IMR-90 (cell line): Measurements from ENCODE around the gene GNAZ. TPM values are rescaled to one million over a fixed set of nuclear protein-coding genes. Genes with fewer than 3 reads are reported as not detected.

Source experiments
- ATAC-seq: fragments of 200-7000 bp; cut with Tn5 transposase; 2 replicates; pipeline ENCODE4 v1.9.1; 2020; ENCODE audit warnings: low read depth, mild to moderate bottlenecking, moderate library complexity
- BruUV-seq: library from RNA; stranded (reverse); fragments of 400-500 nt; replicated peaks from 2 replicates; lab custom pipeline; 2021; lab: Mats Ljungman, UMichigan
- CTCF ChIA-PET: fragments of 300-600 bp; formaldehyde crosslinking; extraction: SDS; loops from one replicate; lab custom pipeline; 2021; ENCODE audit warnings: antibody characterized with exemption; lab: Yijun Ruan, JAX
- POLR2A ChIA-PET: fragments of 300-600 bp; sonication (Branson Sonifier 250); formaldehyde crosslinking; loops from one replicate; lab custom pipeline; 2022; ENCODE audit warnings: antibody characterized with exemption; ENCODE audit not compliant: unreplicated experiment; lab: Charles Lee
- DNase-seq: peaks from one replicate; pipeline ENCODE4 v3.0.0; 2013
- H2AFZ ChIP-seq: replicated peaks from 2 replicates; pipeline ENCODE3; 2013; ENCODE audit warnings: low read length, mild to moderate bottlenecking; ENCODE audit not compliant: poor library complexity
- H2AK5ac ChIP-seq: 2 replicates; pipeline ENCODE4 v1.6.1; 2013; ENCODE audit warnings: low read depth, low read length, inconsistent platforms
- H2AK9ac ChIP-seq: replicated peaks from 2 replicates; pipeline ENCODE3; 2013; ENCODE audit warnings: mild to moderate bottlenecking, low read depth, low read length, moderate library complexity; ENCODE audit not compliant: poor library complexity
- H2BK120ac ChIP-seq: 2 replicates; pipeline ENCODE4 v1.6.1; 2013; ENCODE audit warnings: low read depth, low read length, inconsistent platforms
- H2BK15ac ChIP-seq: 3 replicates; pipeline ENCODE4 v1.6.1; 2013; ENCODE audit warnings: low read depth, low read length, inconsistent platforms
- H2BK20ac ChIP-seq: 2 replicates; pipeline ENCODE4 v1.6.1; 2013; ENCODE audit warnings: low read depth, mild to moderate bottlenecking, inconsistent platforms, low read length, moderate library complexity
- H2BK5ac ChIP-seq: 2 replicates; pipeline ENCODE4 v1.6.1; 2013; ENCODE audit warnings: mild to moderate bottlenecking, low read depth, low read length, inconsistent platforms; ENCODE audit not compliant: poor library complexity, severe bottlenecking
- H3K14ac ChIP-seq: replicated peaks from 2 replicates; pipeline ENCODE4 v1.6.1; 2013; ENCODE audit warnings: low read depth, low read length, inconsistent platforms
- H3K18ac ChIP-seq: 2 replicates; pipeline ENCODE4 v1.6.1; 2013; ENCODE audit warnings: low read depth, low read length, control low read depth
- H3K23ac ChIP-seq: 2 replicates; pipeline ENCODE4 v1.6.1; 2013; ENCODE audit warnings: low read depth, low read length, inconsistent platforms
- H3K27ac ChIP-seq: 2 replicates; pipeline ENCODE4 v1.5.1; 2013; ENCODE audit warnings: mild to moderate bottlenecking, control low read depth, low read length; ENCODE audit not compliant: insufficient read depth
- H3K27me3 ChIP-seq: 2 replicates; pipeline ENCODE4 v1.6.1; 2013; ENCODE audit warnings: low read length; ENCODE audit not compliant: control insufficient read depth, insufficient read depth
- H3K36me3 ChIP-seq: 2 replicates; pipeline ENCODE4 v1.6.1; 2013; ENCODE audit warnings: low read length, mixed read lengths; ENCODE audit not compliant: control insufficient read depth, insufficient read depth
- H3K4ac ChIP-seq: 2 replicates; pipeline ENCODE4 v1.6.1; 2013; ENCODE audit warnings: low read depth, low read length, inconsistent platforms
- H3K4me1 ChIP-seq: 2 replicates; pipeline ENCODE4 v1.6.1; 2013; ENCODE audit warnings: low read length, mixed read lengths; ENCODE audit not compliant: control insufficient read depth, insufficient read depth
- H3K4me2 ChIP-seq: 2 replicates; pipeline ENCODE4 v1.6.1; 2013; ENCODE audit warnings: low read depth, mild to moderate bottlenecking, control low read depth, low read length, moderate library complexity
- H3K4me3 ChIP-seq: 2 replicates; pipeline ENCODE4 v1.5.1; 2013; ENCODE audit warnings: low read depth, mild to moderate bottlenecking, control low read depth, low read length, moderate library complexity; ENCODE audit not compliant: insufficient read depth
- H3K56ac ChIP-seq: 2 replicates; pipeline ENCODE4 v1.6.1; 2013; ENCODE audit warnings: low read length, inconsistent platforms; ENCODE audit not compliant: insufficient read depth; ENCODE audit errors: extremely low read depth
- H3K79me1 ChIP-seq, 2 experiments: 2 replicates each; pipeline ENCODE4 v1.6.1; 2013; ENCODE audit warnings: low read length in 2 of 2, inconsistent platforms in 1 of 2, low read depth in 1 of 2
- H3K9ac ChIP-seq: 2 replicates; pipeline ENCODE4 v1.6.1; 2013; ENCODE audit warnings: low read depth, low read length, control low read depth
- H3K9me1 ChIP-seq: 2 replicates; pipeline ENCODE4 v1.6.1; 2013; ENCODE audit warnings: low read length, inconsistent platforms; ENCODE audit not compliant: insufficient read depth
- H3K9me3 ChIP-seq: 2 replicates; pipeline ENCODE4 v1.6.1; 2013; ENCODE audit warnings: low read length; ENCODE audit not compliant: control insufficient read depth, insufficient read depth
- H4K20me1 ChIP-seq: 2 replicates; pipeline ENCODE4 v1.6.1; 2013; ENCODE audit warnings: low read length, inconsistent platforms; ENCODE audit not compliant: insufficient read depth
- H4K5ac ChIP-seq: 2 replicates; pipeline ENCODE4 v1.6.1; 2013; ENCODE audit warnings: mild to moderate bottlenecking, low read depth, low read length, control low read depth
- H4K8ac ChIP-seq, 2 experiments: 2 replicates each; pipeline ENCODE4 v1.6.1; 2013; ENCODE audit warnings: low read depth in 2 of 2, low read length in 2 of 2, control low read depth in 1 of 2, inconsistent platforms in 1 of 2
- H4K91ac ChIP-seq: 2 replicates; pipeline ENCODE4 v1.6.1; 2013; ENCODE audit warnings: low read depth, low read length, inconsistent platforms; ENCODE audit not compliant: insufficient read depth
- BHLHE40 ChIP-seq: fragments of 150-350 bp; IDR thresholded peaks from 2 replicates; pipeline ENCODE4 v1.6.1; 2016; ENCODE audit warnings: mild to moderate bottlenecking, low read depth, low read length
- CEBPB ChIP-seq: IDR thresholded peaks from 2 replicates; pipeline ENCODE4 v1.6.1; 2012; ENCODE audit warnings: low read depth, low read length, improper control_type of control experiment
- CHD1 ChIP-seq: IDR thresholded peaks from 2 replicates; pipeline ENCODE4 v1.6.1; 2012; ENCODE audit warnings: low read depth, low read length, improper control_type of control experiment
- CTCF ChIP-seq: conservative IDR thresholded peaks from 2 replicates; pipeline ENCODE4 v1.5.1; 2012; ENCODE audit warnings: mild to moderate bottlenecking, low read depth, low read length, improper control_type of control experiment
- ELK1 ChIP-seq: fragments of 150-350 bp; IDR thresholded peaks from 2 replicates; pipeline ENCODE4 v1.6.1; 2016; ENCODE audit warnings: low read depth, mild to moderate bottlenecking, low read length, moderate library complexity, borderline replicate concordance
- FOS ChIP-seq: fragments of 150-350 bp; IDR thresholded peaks from 2 replicates; pipeline ENCODE4 v1.6.1; 2016; ENCODE audit warnings: low read depth, low read length
- MAFK ChIP-seq: IDR thresholded peaks from 2 replicates; pipeline ENCODE4 v1.6.1; 2012; ENCODE audit warnings: low read depth, low read length, improper control_type of control experiment
- MAZ ChIP-seq: IDR thresholded peaks from 2 replicates; pipeline ENCODE4 v1.6.1; 2012; ENCODE audit warnings: low read depth, mild to moderate bottlenecking, low read length, improper control_type of control experiment, moderate library complexity, borderline replicate concordance
- MXI1 ChIP-seq: IDR thresholded peaks from 2 replicates; pipeline ENCODE4 v1.6.1; 2012; ENCODE audit warnings: low read depth, mild to moderate bottlenecking, low read length, moderate library complexity, borderline replicate concordance
- NFE2L2 ChIP-seq: fragments of 150-350 bp; IDR thresholded peaks from 2 replicates; pipeline ENCODE4 v1.6.1; 2016; ENCODE audit warnings: low read depth, mild to moderate bottlenecking, low read length
- POLR2A ChIP-seq: IDR thresholded peaks from 2 replicates; pipeline ENCODE4 v1.6.1; 2012; ENCODE audit warnings: mild to moderate bottlenecking, low read depth, low read length
- RAD21 ChIP-seq: IDR thresholded peaks from 2 replicates; pipeline ENCODE4 v1.6.1; 2012; ENCODE audit warnings: low read length, improper control_type of control experiment
- RCOR1 ChIP-seq: IDR thresholded peaks from 2 replicates; pipeline ENCODE4 v1.6.1; 2012; ENCODE audit warnings: mild to moderate bottlenecking, low read length, improper control_type of control experiment; ENCODE audit not compliant: insufficient replicate concordance
- RFX5 ChIP-seq: IDR thresholded peaks from 2 replicates; pipeline ENCODE4 v1.8.0; 2012; ENCODE audit warnings: low read depth, mild to moderate bottlenecking, low read length, moderate library complexity
- SMC3 ChIP-seq: fragments of 150-350 bp; IDR thresholded peaks from 2 replicates; pipeline ENCODE4 v1.6.1; 2016; ENCODE audit warnings: low read depth, mild to moderate bottlenecking, antibody characterized with exemption, low read length, moderate library complexity
- USF2 ChIP-seq: fragments of 150-350 bp; IDR thresholded peaks from 2 replicates; pipeline ENCODE4 v1.6.1; 2017; ENCODE audit warnings: mild to moderate bottlenecking, antibody characterized with exemption, low read length, low read depth
- WGBS, 2 experiments: methylation state at CpG; one replicate each; pipeline versions ENCODE4 v1.1.5 to v1.1.7; 2013; ENCODE audit warnings: missing lambda C conversion rate in 2 of 2; ENCODE audit not compliant: insufficient read length in 1 of 2; ENCODE audit errors: extremely low coverage in 2 of 2; 5-methylcytosine and 5-hydroxymethylcytosine counted together
- dilution Hi-C: fragments of 300-500 bp; cut with HindIII; formaldehyde crosslinking; loops from one replicate; pipeline ENCODE4 v1.14.3; 2018; ENCODE audit warnings: low sequenced_read_pairs; ENCODE audit not compliant: unreplicated experiment
- in situ Hi-C: fragments of 300-500 bp; cut with MboI; formaldehyde crosslinking; loops from 3 replicates; pipeline ENCODE4 v1.14.3; 2019; ENCODE audit warnings: low sequenced_read_pairs, inconsistent platforms, mixed read lengths
- intact Hi-C: fragments of 100-400 bp; cut with micrococcal nuclease; formaldehyde crosslinking; loops from 2 replicates; pipeline ENCODE4 v1.10.0; 2022
- polyA plus RNA-seq, 3 experiments: library from polyadenylated mRNA; depleted of rRNA; stranded (reverse); fragments of >200 nt; gene quantifications; 2 replicates each; pipeline ENCODE4 v1.2.3, GENCODE V29; 2012; ENCODE audit warnings: low replicate concordance in 1 of 3
- total RNA-seq: library from RNA; depleted of rRNA; stranded (reverse); fragments of >200 nt; gene quantifications from 2 replicates; pipeline ENCODE4 v1.2.3, GENCODE V29; 2012

Gene GNAZ
- total and polyA plus RNA-seq, 2 of the 4 experiments (the other 2 are of a cell fraction), result 1.5 to 2.5 TPM

- Histone ChIP-seq H3K18ac (no peak overlapping the region), H4K20me1 (no peaks in the 10 kb centered on the region), H2BK15ac (no peak overlapping the region), H2AK9ac (no peak overlapping the region), H3K27me3 (no peaks in the 10 kb centered on the region; the same call in none of the 2 replicates), H3K79me1 (no peaks in the 10 kb centered on the region), H3K9me1 (no peaks in the 10 kb centered on the region), H2BK5ac (no peak overlapping the region), H3K4ac (no peak overlapping the region), H3K4me2 (no peak overlapping the region), H3K23ac (no peak overlapping the region), H3K9ac (no peak overlapping the region), H4K91ac (no peak overlapping the region), H3K27ac (no peak overlapping the region), H2BK20ac (no peak overlapping the region), H3K9me3 (peaks cover 1% of the 10 kb centered on the region; the same call in 1 of the 2 replicates), H3K4me3 (no peak overlapping the region), H3K14ac (no peak overlapping the region), H2BK120ac (no peak overlapping the region), H4K8ac (no peak overlapping the region), H3K36me3 (no peaks in the 10 kb centered on the region), H3K4me1 (no peaks in the 10 kb centered on the region), H3K56ac (no peak overlapping the region), H4K5ac (no peak overlapping the region), H2AFZ (no peak overlapping the region), H2AK5ac (no peak overlapping the region)
- DNase-seq (no peak), ATAC-seq (no peak)
- CTCF ChIA-PET, result interaction anchor here (1.1 kb wide), 1 partner anchor 25 kb away, joined by 3 read pairs; the partner anchor contains the start of gene GNAZ
- WGBS, 2 experiments, result no CpG with 5 or more reads among the region's 1 CpG
- POLR2A ChIA-PET, result no interaction called here
- TF ChIP-seq CEBPB (no peak), NFE2L2 (no peak), CHD1 (no peak), RFX5 (no peak), CTCF (no peak), MAZ (no peak), RCOR1 (no peak), USF2 (no peak), FOS (no peak), RAD21 (no peak), ELK1 (no peak), SMC3 (no peak), POLR2A (no peak), MAFK (no peak), BHLHE40 (no peak), MXI1 (no peak)
- in situ Hi-C loops (no loop called here), intact Hi-C loops (no loop called here), dilution Hi-C loops (no loop called here)
- BruUV-seq, result no TSS peak
Measured at GRCh38 chr22:23044570-23044969, 25.7 kb upstream of the GNAZ start.
